GM12878 (cell line): ENCODE results near the gene CCL2. TPM values are rescaled to one million over a fixed set of nuclear protein-coding genes. Genes with fewer than 3 reads are reported as not detected.

Experiments used
- ATF7 ChIP-seq: fragments of 450-650 bp; IDR thresholded peaks from 2 replicates; pipeline ENCODE4 v1.6.1; 2016; ENCODE audit warnings: low read depth, mild to moderate bottlenecking
- BCLAF1 ChIP-seq: fragments of 450-650 bp; IDR thresholded peaks from 2 replicates; pipeline ENCODE4 v1.6.1; 2017; ENCODE audit warnings: antibody characterized with exemption, mild to moderate bottlenecking, moderate library complexity
- CEBPZ ChIP-seq: fragments of 150-350 bp; IDR thresholded peaks from 2 replicates; pipeline ENCODE4 v1.6.1; 2016; ENCODE audit warnings: low read depth, low read length
- CHD1 ChIP-seq: IDR thresholded peaks from 2 replicates; pipeline ENCODE4 v1.6.1; 2012; ENCODE audit warnings: low read depth, low read length, improper control_type of control experiment
- KLF5 ChIP-seq: fragments of 450-650 bp; IDR thresholded peaks from 2 replicates; pipeline ENCODE4 v1.6.1; 2014; ENCODE audit warnings: mild to moderate bottlenecking; ENCODE audit not compliant: partially characterized antibody
- MEF2B ChIP-seq: fragments of 450-650 bp; IDR thresholded peaks from 2 replicates; pipeline ENCODE4 v1.6.1; 2018; ENCODE audit warnings: mild to moderate bottlenecking, moderate library complexity; ENCODE audit not compliant: partially characterized antibody, poor library complexity, severe bottlenecking
- NFYB ChIP-seq: IDR thresholded peaks from 2 replicates; pipeline ENCODE4 v1.6.1; 2011; ENCODE audit warnings: low read depth, mild to moderate bottlenecking, low read length, improper control_type of control experiment, moderate library complexity; ENCODE audit not compliant: insufficient read depth
- NR2C1 ChIP-seq: fragments of 450-650 bp; IDR thresholded peaks from 2 replicates; pipeline ENCODE4 v1.6.1; 2017; ENCODE audit warnings: antibody characterized with exemption, mild to moderate bottlenecking, moderate library complexity
- PRDM15 ChIP-seq: fragments of 450-650 bp; formaldehyde crosslinking; IDR thresholded peaks from 2 replicates; pipeline ENCODE4 v1.4.0; 2020; ENCODE audit warnings: mild to moderate bottlenecking, moderate library complexity
- SMAD5 ChIP-seq: IDR thresholded peaks from 2 replicates; pipeline ENCODE4 v1.6.1; 2016; ENCODE audit warnings: antibody characterized with exemption, low read depth
- STAT1 ChIP-seq: fragments of 450-650 bp; conservative IDR thresholded peaks from 2 replicates; pipeline ENCODE4 v1.6.1; 2014; ENCODE audit warnings: antibody characterized with exemption, mild to moderate bottlenecking
- STAT3 ChIP-seq: IDR thresholded peaks from 2 replicates; pipeline ENCODE4 v1.6.1; 2011; ENCODE audit warnings: low read depth, low read length, improper control_type of control experiment
- SUPT20H ChIP-seq: IDR thresholded peaks from 2 replicates; pipeline ENCODE4 v1.6.1; 2011; ENCODE audit warnings: low read depth, mild to moderate bottlenecking, low read length, moderate library complexity, borderline replicate concordance; ENCODE audit not compliant: control insufficient read depth
- TBL1XR1 ChIP-seq: IDR thresholded peaks from 2 replicates; pipeline ENCODE4 v1.6.1; 2012; ENCODE audit warnings: low read depth, low read length, improper control_type of control experiment
- ZNF384 ChIP-seq: IDR thresholded peaks from 2 replicates; pipeline ENCODE4 v1.6.1; 2012; ENCODE audit warnings: low read depth, mild to moderate bottlenecking, low read length, improper control_type of control experiment, borderline replicate concordance
- polyA plus RNA-seq, 11 experiments: library from polyadenylated mRNA; depleted of rRNA in 4 of 11; unstranded in 6 of 11; stranded (reverse) in 5 of 11; fragments of >200 nt; fragmentation: Nextera tagmentation in 4 of 11; fragmentation: Illumina TruSeq in 1 of 11; extraction: Ambion mirVana in 4 of 11; extraction: Trizol in 1 of 11; gene quantifications; 1 replicate in 1 of 11; 2 replicates in 10 of 11; pipeline versions ENCODE4 v1.2.1 to v1.2.3, GENCODE V29; 2011 to 2016; ENCODE audit warnings: inconsistent platforms in 2 of 11, missing spikeins in 2 of 11, low read depth in 1 of 11
- total RNA-seq, 4 experiments: library from RNA; depleted of rRNA in 3 of 4; stranded (reverse); fragments of >200 nt in 3 of 4; fragmentation: Illumina TruSeq in 1 of 4; extraction: Trizol in 1 of 4; gene quantifications; 2 replicates each; pipeline versions ENCODE4 v1.2.1 to v1.2.3, GENCODE V29; 2013 to 2021

CCL2 gene
- total and polyA plus RNA-seq, 10 of the 15 experiments (the other 5 are each of a cell fraction or from before 2014, with no cell fraction given): 0.16 to 0.18 TPM; not detected in 8

GRCh38 chr17:34254146-34254545, 939 bp upstream of the CCL2 start (continued):
- TF ChIP-seq CEBPZ (no peak), NR2C1 (no peak), SMAD5 (no peak), STAT1 (no peak), SUPT20H (no peak), NFYB (no peak), BCLAF1 (no peak), STAT3 (no peak), TBL1XR1 (no peak), KLF5 (no peak), ATF7 (no peak), CHD1 (no peak), PRDM15 (no peak), MEF2B (no peak), ZNF384 (no peak)
- TF ChIP-seq, all 136 proteins: peak for 0
